Stimulated activated naive CD8-positive, alpha-beta T cell treated with anti-CD3 and anti-CD28 coated beads, Interleukin-15, amount 100 ng/mL, for 72 hours (primary cell): ENCODE results near the gene P2RY1.
"Not testable (repeated sequence)": the region's sequence is repeated elsewhere in the genome, so short reads cannot be mapped to it uniquely, and the experiment has no call there.

ENCODE experiments used
- ATAC-seq: fragments of 150-1000 bp; cut with Tn5 transposase; 2 replicates; pipeline ENCODE4 v1.10.0; 2021; ENCODE audit warnings: mild to moderate bottlenecking, moderate library complexity
- DNase-seq, 2 donors: peaks; one replicate each; pipeline ENCODE4 v3.0.0; 2021 to 2022
- H3K27ac Mint-ChIP-seq, 2 donors: one replicate each; pipeline ENCODE4 v1.8.0; 2022; ENCODE audit warnings: mild to moderate bottlenecking in 2 of 2, mixed read lengths in 2 of 2, moderate library complexity in 2 of 2
- H3K27me3 Mint-ChIP-seq: one replicate; pipeline ENCODE4 v1.8.0; 2022; ENCODE audit warnings: mixed read lengths
- H3K4me1 Mint-ChIP-seq: one replicate; pipeline ENCODE4 v1.8.0; 2022; ENCODE audit warnings: mild to moderate bottlenecking, mixed read lengths
- H3K4me3 Mint-ChIP-seq, 2 donors: one replicate each; pipeline ENCODE4 v1.8.0; 2022; ENCODE audit warnings: mild to moderate bottlenecking in 2 of 2, mixed read lengths in 2 of 2, moderate library complexity in 1 of 2
- H3K9me3 Mint-ChIP-seq, 2 donors: one replicate each; pipeline ENCODE4 v1.8.0; 2022; ENCODE audit warnings: mixed read lengths in 2 of 2

The P2RY1 gene

DNA sequence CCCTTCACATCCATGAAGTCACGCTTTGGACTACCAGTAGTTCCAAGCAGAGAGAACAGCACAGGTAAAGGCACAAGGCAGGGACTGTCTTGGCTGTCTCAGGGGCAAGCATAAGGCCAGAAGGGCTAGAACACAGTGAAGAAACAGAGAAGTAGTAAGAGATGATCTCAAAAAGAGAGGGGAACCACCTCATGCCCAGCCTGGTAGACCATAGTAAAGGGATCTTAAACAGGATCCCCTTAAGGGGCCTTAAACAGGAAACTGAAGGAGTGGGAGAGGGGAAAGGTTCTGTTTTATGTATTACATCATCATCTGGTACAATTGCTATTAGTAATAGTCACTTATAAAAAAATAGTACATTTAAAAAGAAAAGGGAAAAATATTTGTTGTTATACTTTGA is 25.8 kb downstream of the P2RY1 start:
- ATAC-seq (no peak), DNase-seq (no peak)
- Mint-ChIP-seq H3K9me3 (no peaks in the 10 kb centered on the region), H3K27me3 (no peaks in the 10 kb centered on the region), H3K27ac (no peak overlapping the region), H3K4me3 (no peak overlapping the region), H3K4me1 (no peaks in the 10 kb centered on the region)

DNA sequence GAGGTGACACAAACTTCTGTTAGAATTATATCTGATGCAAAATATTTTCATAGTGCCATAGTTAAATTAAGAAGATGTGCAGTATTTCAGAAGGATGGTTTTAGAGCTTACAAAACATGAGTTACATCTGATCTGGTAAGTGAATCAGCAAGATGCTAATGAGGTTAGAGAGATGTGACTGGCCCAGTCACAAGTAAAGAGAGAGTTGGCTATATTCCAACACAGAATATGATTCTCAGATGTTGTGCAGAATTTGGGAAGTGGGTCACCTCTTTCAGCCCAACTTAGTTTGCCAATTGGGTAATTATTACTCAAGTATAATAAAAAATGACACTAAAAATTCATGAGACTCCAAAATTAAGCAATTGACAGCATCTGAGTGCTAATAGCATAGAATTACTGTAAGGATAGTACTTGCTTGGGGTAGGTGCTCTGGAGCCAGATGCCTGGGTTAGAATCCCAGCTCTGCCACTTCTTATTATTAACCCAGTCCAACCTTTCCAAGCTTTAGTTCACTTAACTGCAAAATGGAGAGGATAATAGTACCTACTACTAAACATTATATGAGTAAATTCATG is 30.8 kb downstream of the P2RY1 start:
- Mint-ChIP-seq H3K4me1 (no peaks in the 10 kb centered on the region), H3K27ac (no peak overlapping the region), H3K9me3 (no peaks in the 10 kb centered on the region), H3K4me3 (no peak overlapping the region), H3K27me3 (no peaks in the 10 kb centered on the region)
- DNase-seq, result no peak
- no peak for ATAC-seq

DNA sequence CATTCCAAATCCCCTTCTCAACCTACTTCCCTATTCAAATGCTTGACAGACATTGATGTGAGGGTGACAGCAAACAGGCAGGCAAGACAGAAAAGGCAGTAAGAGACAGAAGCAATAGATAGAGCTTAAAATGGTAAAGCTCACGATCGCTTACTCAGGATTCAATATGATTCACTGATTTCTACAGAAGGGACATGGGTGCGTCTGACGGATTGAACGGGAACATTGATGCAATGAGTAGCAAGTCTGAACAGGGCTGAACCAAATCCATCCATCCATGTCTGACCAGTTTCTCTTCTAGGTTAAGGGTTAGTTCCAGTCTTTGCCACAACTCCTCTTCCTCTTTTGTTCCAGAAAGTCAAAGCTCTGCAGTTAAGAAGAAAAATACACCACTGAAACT is 35.1 kb downstream of the P2RY1 start:
- no peaks in the 10 kb centered on the region for H3K9me3 Mint-ChIP-seq
- no peaks in the 10 kb centered on the region for H3K4me1 Mint-ChIP-seq
- DNase-seq, result no peak
- H3K4me3 Mint-ChIP-seq, result no peak overlapping the region
- H3K27me3 Mint-ChIP-seq, result no peaks in the 10 kb centered on the region
- ATAC-seq, result no peak
- no peak overlapping the region for H3K27ac Mint-ChIP-seq

DNA sequence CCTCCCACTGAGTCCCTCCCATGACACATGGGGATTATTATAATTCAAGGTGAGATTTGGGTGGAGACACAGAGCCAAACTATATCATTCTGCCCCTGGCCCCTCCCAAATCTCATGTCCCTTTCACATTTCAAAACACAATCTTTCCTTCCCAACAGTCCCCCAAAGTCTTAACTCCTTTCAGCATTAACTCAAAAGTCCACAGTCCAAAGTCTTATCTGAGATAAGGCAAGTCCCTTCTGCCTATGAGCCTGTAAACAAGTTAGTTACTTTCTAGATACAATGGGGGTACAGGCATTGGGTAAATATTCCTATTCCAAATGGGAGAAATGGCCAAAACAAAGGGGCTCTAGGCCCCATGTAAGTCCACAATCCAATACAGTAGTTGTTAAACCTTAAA is 38.4 kb downstream of the P2RY1 start:
- ATAC-seq, DNase-seq, H3K27ac Mint-ChIP-seq, H3K9me3 Mint-ChIP-seq, H3K4me1 Mint-ChIP-seq, H3K27me3 Mint-ChIP-seq, H3K4me3 Mint-ChIP-seq: not testable (repeated sequence)

DNA sequence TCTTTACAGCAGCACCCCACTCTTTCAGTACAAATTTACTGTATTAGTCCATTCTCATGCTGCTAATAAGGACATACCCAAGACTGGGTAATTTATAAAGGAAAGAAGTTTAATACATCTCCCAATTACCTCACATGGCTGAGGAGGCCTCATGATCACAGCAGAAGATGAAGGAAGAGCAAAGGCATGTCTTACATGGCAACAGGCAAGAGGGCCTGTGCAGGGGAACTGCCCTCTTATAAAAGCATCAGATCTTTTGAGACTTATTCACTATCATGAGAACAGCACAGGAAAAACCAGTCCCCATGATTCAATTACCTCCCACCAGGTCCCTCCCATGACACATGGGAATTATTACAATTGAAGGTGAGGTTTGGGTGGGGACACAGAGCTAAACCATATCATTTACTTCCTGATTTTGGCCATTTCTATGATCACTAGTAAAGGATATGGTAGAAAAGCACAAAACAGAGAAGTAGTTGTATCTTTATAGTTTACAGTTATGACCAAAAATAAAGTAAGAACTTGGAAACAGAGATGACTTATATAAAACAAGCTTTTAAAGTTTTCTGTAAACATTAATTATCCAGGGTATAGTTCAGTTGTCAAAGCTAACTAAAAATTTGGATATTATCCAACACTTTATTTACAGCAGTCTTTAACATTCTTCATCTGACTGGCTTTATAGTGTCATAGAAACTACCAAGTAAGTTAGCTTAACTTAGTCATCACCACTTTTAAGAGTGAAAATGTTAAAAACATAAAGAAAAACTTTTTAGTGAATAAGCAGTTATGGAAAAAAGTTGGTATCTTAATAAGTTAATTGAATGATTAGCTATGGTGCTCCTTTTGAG is 40.2 kb downstream of the P2RY1 start:
- H3K27ac Mint-ChIP-seq, result peak overlapping the region in 1 of 2 donors; percentile 44
- DNase-seq (no peak), ATAC-seq (no peak)
- H3K9me3 Mint-ChIP-seq, result peaks cover 0 to 14% of the 10 kb centered on the region in 2 donors
- no peaks in the 10 kb centered on the region for H3K27me3 Mint-ChIP-seq
- H3K4me1 Mint-ChIP-seq, result no peaks in the 10 kb centered on the region
- H3K4me3 Mint-ChIP-seq, result no peak overlapping the region

DNA sequence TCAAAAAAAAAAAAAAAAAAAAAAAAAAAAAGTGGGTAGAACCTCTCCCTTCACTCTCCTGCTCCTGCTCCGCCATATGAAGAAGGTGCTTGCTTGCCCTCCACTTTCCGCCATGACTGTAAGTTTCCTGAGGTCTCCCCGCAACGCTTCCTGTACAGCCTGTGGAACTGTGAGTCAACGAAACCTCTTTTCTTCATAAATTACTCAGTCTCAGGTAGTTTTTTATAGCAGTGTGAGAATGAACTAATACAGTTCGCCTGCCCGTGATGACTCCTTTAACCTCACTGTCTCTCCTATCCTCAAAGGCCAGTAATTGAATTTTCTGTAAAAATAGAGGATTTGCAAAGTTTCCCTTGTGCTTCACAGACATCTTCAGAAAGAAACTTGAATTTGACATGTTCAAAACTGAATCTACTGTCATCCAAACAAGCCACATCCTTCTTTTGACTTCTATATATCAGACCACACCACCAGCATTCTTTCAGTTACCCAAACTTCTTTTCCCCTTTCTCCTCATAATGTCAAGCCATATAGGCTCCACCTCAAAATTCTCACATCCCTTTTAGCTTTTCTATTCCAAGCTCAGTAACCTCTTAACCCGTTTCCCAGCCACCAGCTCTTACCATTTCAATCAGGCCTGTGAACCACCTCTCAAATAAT is 44.3 kb downstream of the P2RY1 start:
- no peak for ATAC-seq
- DNase-seq, result no peak
- Mint-ChIP-seq H3K9me3 (peaks cover 0 to 14% of the 10 kb centered on the region in 2 donors), H3K4me1 (no peaks in the 10 kb centered on the region), H3K27me3 (no peaks in the 10 kb centered on the region), H3K27ac (peak overlapping the region in 1 of 2 donors; percentile 22), H3K4me3 (no peak overlapping the region)

DNA sequence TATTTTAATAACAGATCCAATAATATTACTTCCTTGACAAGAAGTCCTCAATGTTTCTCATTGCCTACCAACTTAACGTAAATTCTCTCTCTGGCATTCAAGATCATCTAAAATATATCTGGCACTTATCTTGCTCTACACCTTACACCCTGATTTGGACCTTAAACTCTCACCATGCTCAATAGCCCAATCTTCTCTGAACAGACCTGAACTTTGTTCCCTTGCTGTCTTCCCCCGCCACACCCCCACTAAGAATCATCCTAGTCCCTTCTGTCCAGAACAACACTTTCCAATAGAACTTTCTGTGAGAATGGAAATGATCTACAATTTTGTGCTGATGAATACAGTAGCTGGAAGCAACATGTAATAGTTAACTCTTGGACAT is 44.9 kb downstream of the P2RY1 start:
- no peaks in the 10 kb centered on the region for H3K27me3 Mint-ChIP-seq
- peaks cover 0 to 14% of the 10 kb centered on the region in 2 donors for H3K9me3 Mint-ChIP-seq
- no peak overlapping the region for H3K4me3 Mint-ChIP-seq
- no peak for ATAC-seq
- no peak overlapping the region for H3K27ac Mint-ChIP-seq
- DNase-seq, result no peak
- H3K4me1 Mint-ChIP-seq, result no peaks in the 10 kb centered on the region

DNA sequence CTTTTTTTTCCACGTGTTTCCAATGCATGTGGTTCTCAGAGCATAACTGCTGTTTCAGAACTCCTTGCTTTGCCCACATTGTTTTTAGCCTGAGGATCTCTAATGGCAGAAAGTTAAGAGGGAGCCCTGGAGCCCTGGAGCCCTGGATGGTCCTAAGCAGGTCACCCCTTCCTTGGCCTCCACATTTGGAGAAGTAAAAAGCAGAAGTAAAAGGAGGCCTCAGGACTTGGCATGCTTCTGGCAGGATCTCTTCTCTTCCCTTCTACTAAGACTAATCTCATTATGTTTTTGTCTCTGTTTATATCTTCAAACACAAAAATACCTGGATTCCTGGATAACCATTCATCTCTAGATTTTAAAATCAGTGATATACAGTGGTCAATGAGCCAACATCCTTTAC is 50.1 kb downstream of the P2RY1 start:
- Mint-ChIP-seq H3K9me3 (no peaks in the 10 kb centered on the region), H3K4me1 (no peaks in the 10 kb centered on the region), H3K27ac (no peak overlapping the region), H3K4me3 (no peak overlapping the region), H3K27me3 (no peaks in the 10 kb centered on the region)
- no peak for DNase-seq
- no peak for ATAC-seq
